Endothelial cell (in vitro differentiated cells): Measurements from ENCODE around the gene ATP5F1B. TPM values are rescaled to one million over a fixed set of nuclear protein-coding genes. Genes with fewer than 3 reads are reported as not detected.

Experiments used
- DNase-seq: peaks from one replicate; pipeline ENCODE4 v3.0.0; 2021; ENCODE audit warnings: low spot score
- H3K27ac Mint-ChIP-seq: one replicate; pipeline ENCODE4 v1.8.0; 2021; ENCODE audit warnings: mixed read lengths, inconsistent platforms; ENCODE audit not compliant: unreplicated experiment
- H3K27me3 Mint-ChIP-seq: one replicate; pipeline ENCODE4 v1.8.0; 2021; ENCODE audit warnings: mild to moderate bottlenecking, moderate library complexity, mixed read lengths, inconsistent platforms; ENCODE audit not compliant: unreplicated experiment
- H3K36me3 Mint-ChIP-seq: one replicate; pipeline ENCODE4 v1.8.0; 2021; ENCODE audit warnings: mild to moderate bottlenecking, low read depth, mixed read lengths, inconsistent platforms; ENCODE audit not compliant: unreplicated experiment
- H3K4me1 Mint-ChIP-seq: one replicate; pipeline ENCODE4 v1.8.0; 2021; ENCODE audit warnings: mild to moderate bottlenecking, mixed read lengths, inconsistent platforms; ENCODE audit not compliant: unreplicated experiment
- H3K4me3 Mint-ChIP-seq: one replicate; pipeline ENCODE4 v1.8.0; 2021; ENCODE audit warnings: mild to moderate bottlenecking, mixed read lengths, inconsistent platforms; ENCODE audit not compliant: unreplicated experiment
- H3K9me3 Mint-ChIP-seq: one replicate; pipeline ENCODE4 v1.8.0; 2021; ENCODE audit warnings: mixed read lengths, inconsistent platforms; ENCODE audit not compliant: unreplicated experiment
- total RNA-seq: library from RNA; stranded (reverse); fragmentation: NEBNext Ultra II Directional; extraction: Animal tissue kit (Norgen Biotek cat#: 25700); gene quantifications from one replicate; pipeline ENCODE4 v1.2.1, GENCODE V29; 2021; ENCODE audit not compliant: unreplicated experiment
- TF ChIP-seq, protein P1 (sequence below): fragments of 200-600 bp; sonication (generic); IDR thresholded peaks from one replicate; pipeline ENCODE4 v1.5.0; 2021; ENCODE audit warnings: antibody characterized with exemption; ENCODE audit not compliant: unreplicated experiment

The ATP5F1B gene
- total RNA-seq, 1 donor from 2014 or later, result 519 TPM

DNA sequence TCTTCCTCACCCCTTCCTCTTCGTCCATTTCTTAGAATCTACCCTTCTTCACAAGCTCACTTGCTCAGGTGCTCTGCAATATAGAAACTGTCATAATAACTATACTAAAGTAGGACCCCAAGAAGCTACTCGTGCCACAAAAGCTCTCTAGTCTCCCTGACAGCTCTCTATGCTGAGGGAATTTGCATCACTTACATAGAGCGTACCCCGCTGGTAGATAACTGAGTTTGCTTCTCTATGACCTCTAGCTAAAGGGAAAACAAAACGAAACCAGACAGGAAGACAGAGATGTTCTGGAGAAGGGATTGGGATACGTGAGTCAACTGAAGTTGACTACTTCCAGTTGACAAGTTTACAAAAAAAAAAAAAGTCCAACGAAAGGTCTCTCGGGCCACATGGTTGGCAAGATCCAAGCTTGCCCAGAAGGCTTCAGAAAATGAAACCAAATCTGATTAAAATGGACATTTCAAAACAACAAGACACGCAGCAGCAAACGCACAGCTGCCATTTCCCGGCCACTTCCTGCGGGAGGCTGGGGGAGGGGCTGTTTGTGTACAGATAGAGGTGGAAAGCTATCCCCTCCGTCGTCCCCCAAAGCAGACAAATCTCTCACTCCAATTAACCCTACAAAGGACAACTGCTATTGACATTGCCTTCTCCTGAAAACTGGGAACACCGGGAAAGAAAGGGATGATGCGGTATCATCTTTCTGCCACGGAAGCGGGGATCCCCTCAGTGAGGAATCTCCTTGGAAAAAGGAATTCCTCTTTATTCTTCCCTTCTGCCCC is 16.9 kb downstream of the ATP5F1B start:
- peaks cover 9% of the 10 kb centered on the region for H3K27me3 Mint-ChIP-seq
- H3K36me3 Mint-ChIP-seq, result peaks cover 14% of the 10 kb centered on the region
- no peaks in the 10 kb centered on the region for H3K9me3 Mint-ChIP-seq
- H3K27ac Mint-ChIP-seq, result peak overlapping the region; percentile 90
- peak; percentile 57 for DNase-seq
- peaks cover 44% of the 10 kb centered on the region for H3K4me1 Mint-ChIP-seq
- TF ChIP-seq, protein P1, sequence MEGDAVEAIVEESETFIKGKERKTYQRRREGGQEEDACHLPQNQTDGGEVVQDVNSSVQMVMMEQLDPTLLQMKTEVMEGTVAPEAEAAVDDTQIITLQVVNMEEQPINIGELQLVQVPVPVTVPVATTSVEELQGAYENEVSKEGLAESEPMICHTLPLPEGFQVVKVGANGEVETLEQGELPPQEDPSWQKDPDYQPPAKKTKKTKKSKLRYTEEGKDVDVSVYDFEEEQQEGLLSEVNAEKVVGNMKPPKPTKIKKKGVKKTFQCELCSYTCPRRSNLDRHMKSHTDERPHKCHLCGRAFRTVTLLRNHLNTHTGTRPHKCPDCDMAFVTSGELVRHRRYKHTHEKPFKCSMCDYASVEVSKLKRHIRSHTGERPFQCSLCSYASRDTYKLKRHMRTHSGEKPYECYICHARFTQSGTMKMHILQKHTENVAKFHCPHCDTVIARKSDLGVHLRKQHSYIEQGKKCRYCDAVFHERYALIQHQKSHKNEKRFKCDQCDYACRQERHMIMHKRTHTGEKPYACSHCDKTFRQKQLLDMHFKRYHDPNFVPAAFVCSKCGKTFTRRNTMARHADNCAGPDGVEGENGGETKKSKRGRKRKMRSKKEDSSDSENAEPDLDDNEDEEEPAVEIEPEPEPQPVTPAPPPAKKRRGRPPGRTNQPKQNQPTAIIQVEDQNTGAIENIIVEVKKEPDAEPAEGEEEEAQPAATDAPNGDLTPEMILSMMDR, result no peak
- peak overlapping the region; percentile 95 for H3K4me3 Mint-ChIP-seq

- H3K4me1 Mint-ChIP-seq, result peaks cover 29% of the 10 kb centered on the region
- no peak for DNase-seq
- H3K9me3 Mint-ChIP-seq, result no peaks in the 10 kb centered on the region
- TF ChIP-seq, protein P1, result no peak
- peaks cover 6% of the 10 kb centered on the region for H3K27me3 Mint-ChIP-seq
- no peak overlapping the region for H3K4me3 Mint-ChIP-seq
- H3K36me3 Mint-ChIP-seq, result peaks cover 19% of the 10 kb centered on the region
- H3K27ac Mint-ChIP-seq, result no peak overlapping the region
Measured at GRCh38 chr12:56626701-56627100, 19.1 kb downstream of the ATP5F1B start.

- TF ChIP-seq, protein P1, result no peak
- Mint-ChIP-seq H3K27me3 (peaks cover 2% of the 10 kb centered on the region), H3K4me1 (peaks cover 17% of the 10 kb centered on the region), H3K27ac (no peak overlapping the region), H3K36me3 (peaks cover 27% of the 10 kb centered on the region), H3K9me3 (no peaks in the 10 kb centered on the region), H3K4me3 (peak overlapping the region; percentile 38)
- DNase-seq, result no peak
Measured at GRCh38 chr12:56622535-56622934, 23.2 kb downstream of the ATP5F1B start.

DNA sequence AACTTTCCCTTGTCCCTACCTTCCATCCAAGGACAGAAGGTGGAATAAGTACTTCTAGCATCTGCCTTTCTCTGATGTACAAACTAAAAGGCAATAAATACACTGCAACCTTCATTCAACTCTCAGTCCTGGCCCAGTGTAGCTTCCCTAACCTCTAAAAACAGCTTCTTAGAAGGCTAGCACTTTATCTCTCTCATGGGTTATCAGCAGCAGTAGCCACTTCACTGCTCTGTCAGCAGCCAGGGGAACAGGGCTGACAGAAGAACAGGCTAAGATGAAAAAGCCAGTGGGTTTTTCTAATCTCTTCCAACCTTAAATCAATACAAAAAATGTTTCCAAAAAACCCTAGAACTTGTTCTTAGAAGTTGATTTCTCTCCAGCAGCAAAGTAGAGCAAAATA is 28.9 kb downstream of the ATP5F1B start:
- H3K36me3 Mint-ChIP-seq, result peaks cover 59% of the 10 kb centered on the region
- H3K27ac Mint-ChIP-seq, result no peak overlapping the region
- peaks cover 2% of the 10 kb centered on the region for H3K27me3 Mint-ChIP-seq
- no peak overlapping the region for H3K4me3 Mint-ChIP-seq
- H3K9me3 Mint-ChIP-seq, result no peaks in the 10 kb centered on the region
- TF ChIP-seq, protein P1, result no peak
- H3K4me1 Mint-ChIP-seq, result peaks cover 13% of the 10 kb centered on the region
- no peak for DNase-seq

DNA sequence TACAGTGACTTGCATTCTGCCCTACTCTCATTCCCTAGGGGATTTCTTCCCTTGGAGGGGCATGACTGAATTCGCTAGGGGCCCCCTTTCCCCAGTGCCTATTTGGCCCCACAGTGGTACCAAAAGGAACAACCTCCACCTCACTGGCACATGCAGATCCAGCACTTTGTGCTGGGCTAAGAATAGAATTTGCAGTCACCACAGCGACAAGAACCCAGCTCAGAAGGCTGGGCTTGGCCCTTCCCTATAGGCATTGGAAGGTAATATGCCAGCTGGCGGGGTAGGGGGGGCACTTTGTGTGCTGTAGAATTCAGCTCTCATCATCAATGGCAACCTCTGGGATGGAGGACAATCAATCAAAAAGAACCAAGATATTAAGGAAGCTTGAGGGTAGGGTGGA is 29.5 kb downstream of the ATP5F1B start:
- Mint-ChIP-seq H3K4me1 (peaks cover 12% of the 10 kb centered on the region), H3K4me3 (no peak overlapping the region), H3K9me3 (no peaks in the 10 kb centered on the region), H3K27me3 (peaks cover 2% of the 10 kb centered on the region), H3K36me3 (peaks cover 65% of the 10 kb centered on the region), H3K27ac (no peak overlapping the region)
- TF ChIP-seq, protein P1, result no peak
- DNase-seq, result no peak
